Erythroblast (primary cell): ENCODE measurements around the gene PYCARD.

Experiments
- GATA1 ChIP-seq: IDR thresholded peaks from 2 replicates; pipeline ENCODE4 v1.6.1; 2011; ENCODE audit warnings: low read depth, mild to moderate bottlenecking, control low read depth, low read length, moderate library complexity
- POLR2A ChIP-seq: IDR thresholded peaks from 2 replicates; pipeline ENCODE4 v1.6.1; 2011; ENCODE audit warnings: mild to moderate bottlenecking, low read length

DNA sequence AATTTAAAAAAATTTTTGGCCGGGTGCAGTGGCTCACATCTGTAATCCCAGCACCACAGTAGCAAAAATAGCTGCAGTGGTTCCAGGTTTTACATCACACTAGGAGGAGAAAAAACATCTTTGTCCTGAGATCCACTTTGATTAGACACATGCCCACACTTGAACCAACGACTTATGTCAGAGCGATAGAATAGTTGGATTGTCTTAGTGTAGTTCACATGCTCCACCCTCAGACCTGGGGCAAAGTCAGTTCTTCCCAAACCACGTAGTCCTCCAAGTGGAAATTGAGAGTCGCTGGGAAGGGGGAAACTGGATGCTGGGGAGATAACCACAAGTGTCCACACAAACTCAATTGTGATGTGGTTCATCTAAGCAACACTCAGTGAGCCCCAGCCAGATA is 45.8 kb upstream of the PYCARD start:
- no peak for TF ChIP-seq POLR2A
- TF ChIP-seq GATA1 = no peak
